SK-N-SH (cell line): ENCODE results near the gene LRRFIP2. TPM values are rescaled to one million over a fixed set of nuclear protein-coding genes. Genes with fewer than 3 reads are reported as not detected.
A peak's percentile ranks its signal among the peaks of the same experiment; 100 is the strongest.

Experiments
- CTCF ChIA-PET: fragments of 300-600, 350-600 bp; formaldehyde crosslinking; extraction: SDS; loops from one replicate; lab custom pipeline; 2021; lab: Yijun Ruan, JAX
- POLR2A ChIA-PET: fragments of 350-600 bp; sonication (Branson Sonifier 250); formaldehyde crosslinking; extraction: SDS; loops from one replicate; lab custom pipeline; 2020; ENCODE audit warnings: antibody characterized with exemption, inconsistent platforms; lab: Yijun Ruan, JAX
- DNase-seq: peaks from one replicate; pipeline ENCODE4 v3.0.0; 2012
- H2AFZ ChIP-seq: fragments of 200-600 bp; sonication (generic); 2 replicates; pipeline ENCODE4 v1.8.1; 2016; ENCODE audit warnings: antibody characterized with exemption, mild to moderate bottlenecking, low read depth
- H3F3A ChIP-seq: fragments of 200-600 bp; sonication (generic); replicated peaks from 2 replicates; pipeline ENCODE3; 2016; ENCODE audit warnings: antibody characterized with exemption, mild to moderate bottlenecking; ENCODE audit not compliant: insufficient read depth
- H3K27ac ChIP-seq, 2 experiments: fragments of 200-500 bp in 1 of 2; fragments of 200-600 bp in 1 of 2; sonication (Bioruptor generic) in 1 of 2; sonication (generic), shearing (Covaris generic) in 1 of 2; 2 replicates each; pipeline versions ENCODE4 v1.5.1 to v1.6.1; 2014 to 2016; ENCODE audit warnings: low read depth in 2 of 2, inconsistent platforms in 1 of 2, low read length in 1 of 2, mild to moderate bottlenecking in 1 of 2, mixed read lengths in 1 of 2
- H3K27me3 ChIP-seq: fragments of 200-600 bp; sonication (generic), shearing (Covaris generic); 2 replicates; pipeline ENCODE4 v1.6.1; 2016; ENCODE audit warnings: mixed run types; ENCODE audit not compliant: insufficient read depth
- H3K36me3 ChIP-seq, 2 experiments: fragments of 200-500 bp in 1 of 2; fragments of 200-600 bp in 1 of 2; sonication (Bioruptor generic) in 1 of 2; sonication (generic) in 1 of 2; replicated peaks in 1 of 2; 2 replicates each; pipeline versions ENCODE3 to v1.5.1; 2014 to 2016; ENCODE audit warnings: low read length in 1 of 2, mild to moderate bottlenecking in 1 of 2; ENCODE audit not compliant: insufficient read depth in 2 of 2, control insufficient read depth in 1 of 2
- H3K4me1 ChIP-seq, 2 experiments: fragments of 200-500 bp in 1 of 2; fragments of 200-600 bp in 1 of 2; sonication (Bioruptor generic) in 1 of 2; sonication (generic), shearing (Covaris generic) in 1 of 2; 2 replicates each; pipeline versions ENCODE4 v1.5.1 to v1.6.1; 2014 to 2016; ENCODE audit warnings: low read depth in 1 of 2, low read length in 1 of 2, mixed run types in 1 of 2; ENCODE audit not compliant: insufficient read depth in 2 of 2, control insufficient read depth in 1 of 2
- H3K4me2 ChIP-seq: fragments of 200-600 bp; sonication (generic), shearing (Covaris generic); 2 replicates; pipeline ENCODE4 v1.6.1; 2017; ENCODE audit warnings: mixed run types
- H3K4me3 ChIP-seq, 2 experiments: fragments of 200-500 bp in 1 of 2; fragments of 200-600 bp in 1 of 2; sonication (Bioruptor generic) in 1 of 2; sonication (generic), shearing (Covaris generic) in 1 of 2; 2 replicates each; pipeline versions ENCODE4 v1.5.1 to v1.8.1; 2014 to 2016; ENCODE audit warnings: low read depth in 2 of 2, inconsistent platforms in 1 of 2, low read length in 1 of 2, mild to moderate bottlenecking in 1 of 2, mixed read lengths in 1 of 2, moderate library complexity in 1 of 2
- H3K79me2 ChIP-seq: fragments of 200-600 bp; sonication (generic); 2 replicates; pipeline ENCODE4 v1.8.1; 2017; ENCODE audit warnings: mild to moderate bottlenecking; ENCODE audit not compliant: insufficient read depth
- H3K9ac ChIP-seq: fragments of 200-600 bp; sonication (generic); 2 replicates; pipeline ENCODE4 v1.6.1; 2017; ENCODE audit warnings: mixed run types
- H3K9me2 ChIP-seq: fragments of 200-600 bp; sonication (generic); 2 replicates; pipeline ENCODE4 v1.6.1; 2017; ENCODE audit warnings: mixed run types
- H3K9me3 ChIP-seq: fragments of 200-600 bp; sonication (generic); 2 replicates; pipeline ENCODE4 v1.6.1; 2017; ENCODE audit warnings: mixed run types, mild to moderate bottlenecking, moderate library complexity
- H4K20me1 ChIP-seq: fragments of 200-600 bp; sonication (generic); 2 replicates; pipeline ENCODE4 v1.6.1; 2017; ENCODE audit warnings: mild to moderate bottlenecking, mixed run types; ENCODE audit not compliant: insufficient read depth
- CHD2 ChIP-seq: fragments of 150-350 bp; IDR thresholded peaks from 2 replicates; pipeline ENCODE4 v1.6.1; 2018; ENCODE audit warnings: low read length; ENCODE audit not compliant: partially characterized antibody
- MEF2A ChIP-seq: IDR thresholded peaks from 2 replicates; pipeline ENCODE4 v1.4.0; 2012; ENCODE audit warnings: low read depth, borderline replicate concordance
- MXI1 ChIP-seq: IDR thresholded peaks from 2 replicates; pipeline ENCODE4 v1.6.1; 2012; ENCODE audit warnings: mild to moderate bottlenecking, low read depth, low read length, improper control_type of control experiment
- NRF1 ChIP-seq: IDR thresholded peaks from 2 replicates; pipeline ENCODE4 v1.6.1; 2012; ENCODE audit warnings: low read depth, mild to moderate bottlenecking, low read length
- POLR2AphosphoS5 ChIP-seq: IDR thresholded peaks from 2 replicates; pipeline ENCODE4 v1.6.1; 2012; ENCODE audit warnings: low read depth, low read length
- TAF1 ChIP-seq: IDR thresholded peaks from 2 replicates; pipeline ENCODE4 v1.6.1; 2012; ENCODE audit warnings: low read depth, mild to moderate bottlenecking, low read length, moderate library complexity, borderline replicate concordance
- WGBS: methylation state at CpG from one replicate; pipeline ENCODE4 v1.1.6; 2017; ENCODE audit warnings: low lambda C conversion rate; 5-methylcytosine and 5-hydroxymethylcytosine counted together
- polyA plus RNA-seq, 3 experiments: library from polyadenylated mRNA; depleted of rRNA; stranded (reverse); fragments of >200 nt; gene quantifications; 2 replicates each; pipeline ENCODE4 v1.2.3, GENCODE V29; 2012
- TF ChIP-seq, protein P1 (sequence below): fragments of 150-350 bp; IDR thresholded peaks from 2 replicates; pipeline ENCODE4 v1.6.1; 2016; ENCODE audit warnings: mild to moderate bottlenecking, low read depth, low read length
- TF ChIP-seq, protein P2 (sequence below): fragments of 150-350 bp; IDR thresholded peaks from 2 replicates; pipeline ENCODE4 v1.6.1; 2017; ENCODE audit warnings: antibody characterized with exemption, low read length, low read depth, borderline replicate concordance
- TF ChIP-seq, protein P3 (sequence below): IDR thresholded peaks from 2 replicates; pipeline ENCODE4 v1.4.0; 2012; ENCODE audit warnings: low read depth, borderline replicate concordance

LRRFIP2 gene
- polyA plus RNA-seq, 1 of the 3 experiments (the other 2 are of a cell fraction): 27.2 TPM

DNA sequence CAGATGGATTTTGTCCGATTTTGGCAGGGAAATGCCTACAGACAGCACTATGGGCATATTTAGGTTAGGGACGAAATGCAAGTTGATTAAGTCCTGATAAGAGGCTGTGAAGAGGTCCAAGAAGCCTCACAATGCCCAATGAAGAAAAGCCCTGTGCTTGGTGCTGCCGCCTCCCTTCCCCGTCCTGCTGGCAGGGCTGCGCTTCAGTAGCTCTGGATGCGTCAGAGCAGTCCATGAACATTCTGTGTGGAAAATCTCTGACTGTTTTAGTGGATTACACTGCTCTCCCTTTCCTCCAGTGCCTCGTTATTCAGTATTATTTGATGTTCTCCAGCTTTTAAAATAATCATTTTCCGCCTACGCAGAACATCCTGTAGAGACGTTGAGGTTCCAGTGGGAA is 141.4 kb downstream of the LRRFIP2 start:
- no peak for TF ChIP-seq POLR2AphosphoS5
- TF ChIP-seq TAF1: no peak
- TF ChIP-seq MEF2A: no peak
- TF ChIP-seq NRF1: no peak

DNA sequence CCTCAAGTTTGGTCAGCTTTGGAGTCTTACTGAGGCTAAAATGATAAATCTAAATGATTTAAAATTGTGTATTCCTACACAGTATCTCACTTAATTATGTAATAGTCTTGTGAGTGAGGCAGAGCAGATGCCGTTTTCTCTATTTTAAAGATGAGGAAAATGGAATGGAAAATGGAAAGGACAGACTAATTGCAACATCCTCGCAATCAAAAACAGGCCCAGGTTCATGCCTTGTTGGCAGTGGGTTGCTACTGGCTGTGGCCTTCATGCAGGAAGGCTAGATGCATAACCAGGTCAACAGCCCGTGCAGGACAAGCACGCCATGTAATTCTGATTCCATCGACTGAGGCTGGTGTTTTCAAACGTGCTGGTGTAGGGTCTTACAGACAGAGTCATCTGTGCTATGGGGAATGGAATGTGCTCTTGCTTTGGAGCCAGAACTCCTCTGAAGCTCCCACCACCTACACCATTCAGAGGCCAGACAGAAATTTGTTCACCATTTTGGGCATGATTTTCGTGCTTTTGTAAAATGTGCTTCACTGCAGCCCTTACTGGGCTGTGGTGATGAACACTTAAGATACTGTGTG is 143.2 kb downstream of the LRRFIP2 start:
- Histone ChIP-seq H3K4me2 (no peak overlapping the region), H4K20me1 (no peaks in the 10 kb centered on the region), H3K9me3 (0 out of 2 replicates have a peak, but pooled peaks cover 5% of the 10 kb centered on the region), H3K27ac (0 out of 4 replicates have a peak overlapping the region, but pooled peaks of 1 of the 2 experiments have one; percentile 34), H3K9me2 (no peaks in the 10 kb centered on the region), H3K36me3 (peaks cover 49 to 68% of the 10 kb centered on the region in 2 experiments), H3F3A (peaks cover 5% of the 10 kb centered on the region), H3K4me3 (no peak overlapping the region), H3K79me2 (no peaks in the 10 kb centered on the region), H3K9ac (no peak overlapping the region), H3K27me3 (no peaks in the 10 kb centered on the region), H2AFZ (no peak overlapping the region), H3K4me1 (peaks cover 0 to 2% of the 10 kb centered on the region in 2 experiments; a peak in 1 of 4 replicates)
- WGBS: 89% methylated on average over 6 of the region's 7 CpGs
- CTCF ChIA-PET: no interaction called here
- no peak for TF ChIP-seq MXI1
- TF ChIP-seq MEF2A: no peak
- TF ChIP-seq CHD2: no peak
- TF ChIP-seq, protein P1, sequence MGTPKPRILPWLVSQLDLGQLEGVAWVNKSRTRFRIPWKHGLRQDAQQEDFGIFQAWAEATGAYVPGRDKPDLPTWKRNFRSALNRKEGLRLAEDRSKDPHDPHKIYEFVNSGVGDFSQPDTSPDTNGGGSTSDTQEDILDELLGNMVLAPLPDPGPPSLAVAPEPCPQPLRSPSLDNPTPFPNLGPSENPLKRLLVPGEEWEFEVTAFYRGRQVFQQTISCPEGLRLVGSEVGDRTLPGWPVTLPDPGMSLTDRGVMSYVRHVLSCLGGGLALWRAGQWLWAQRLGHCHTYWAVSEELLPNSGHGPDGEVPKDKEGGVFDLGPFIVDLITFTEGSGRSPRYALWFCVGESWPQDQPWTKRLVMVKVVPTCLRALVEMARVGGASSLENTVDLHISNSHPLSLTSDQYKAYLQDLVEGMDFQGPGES: no peak
- TF ChIP-seq, protein P2, sequence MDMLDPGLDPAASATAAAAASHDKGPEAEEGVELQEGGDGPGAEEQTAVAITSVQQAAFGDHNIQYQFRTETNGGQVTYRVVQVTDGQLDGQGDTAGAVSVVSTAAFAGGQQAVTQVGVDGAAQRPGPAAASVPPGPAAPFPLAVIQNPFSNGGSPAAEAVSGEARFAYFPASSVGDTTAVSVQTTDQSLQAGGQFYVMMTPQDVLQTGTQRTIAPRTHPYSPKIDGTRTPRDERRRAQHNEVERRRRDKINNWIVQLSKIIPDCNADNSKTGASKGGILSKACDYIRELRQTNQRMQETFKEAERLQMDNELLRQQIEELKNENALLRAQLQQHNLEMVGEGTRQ: no peak
- TF ChIP-seq, protein P3, sequence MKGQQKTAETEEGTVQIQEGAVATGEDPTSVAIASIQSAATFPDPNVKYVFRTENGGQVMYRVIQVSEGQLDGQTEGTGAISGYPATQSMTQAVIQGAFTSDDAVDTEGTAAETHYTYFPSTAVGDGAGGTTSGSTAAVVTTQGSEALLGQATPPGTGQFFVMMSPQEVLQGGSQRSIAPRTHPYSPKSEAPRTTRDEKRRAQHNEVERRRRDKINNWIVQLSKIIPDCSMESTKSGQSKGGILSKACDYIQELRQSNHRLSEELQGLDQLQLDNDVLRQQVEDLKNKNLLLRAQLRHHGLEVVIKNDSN: no peak
- DNase-seq: no peak
- POLR2A ChIA-PET: interaction anchor here (1.0 to 1.1 kb wide), 2 partner anchors 11 to 42 kb away, joined by 3 read pairs; no protein-coding TSS in a partner anchor

More for the DNA sequence above, 141.4 kb downstream of the LRRFIP2 start:
- Histone ChIP-seq H3K4me3 (no peak overlapping the region), H3F3A (peaks cover 8% of the 10 kb centered on the region), H3K27me3 (no peaks in the 10 kb centered on the region), H3K79me2 (no peaks in the 10 kb centered on the region), H3K4me2 (no peak overlapping the region), H3K4me1 (peaks cover 0 to 2% of the 10 kb centered on the region in 2 experiments; a peak in 1 of 4 replicates), H3K9ac (no peak overlapping the region), H3K9me3 (0 out of 2 replicates have a peak, but pooled peaks cover 7% of the 10 kb centered on the region), H3K27ac (no peak overlapping the region), H3K36me3 (peaks cover 37 to 67% of the 10 kb centered on the region in 2 experiments), H2AFZ (no peak overlapping the region), H4K20me1 (no peaks in the 10 kb centered on the region), H3K9me2 (no peaks in the 10 kb centered on the region)
- 93% methylated on average over 10 of the region's 10 CpGs for WGBS
- ChIA-PET CTCF (no interaction called here), POLR2A (no interaction called here)
- DNase-seq: no peak
